Measurements from ENCODE around the gene TGFBR3L. TPM values are rescaled to one million over a fixed set of nuclear protein-coding genes. Genes with fewer than 3 reads are reported as not detected.

Gene TGFBR3L
- total and polyA plus RNA-seq, 2 of the 13 experiments (the other 11 are each of a cell fraction or from before 2014, with no cell fraction given), result 0.20 to 1.0 TPM

DNA sequence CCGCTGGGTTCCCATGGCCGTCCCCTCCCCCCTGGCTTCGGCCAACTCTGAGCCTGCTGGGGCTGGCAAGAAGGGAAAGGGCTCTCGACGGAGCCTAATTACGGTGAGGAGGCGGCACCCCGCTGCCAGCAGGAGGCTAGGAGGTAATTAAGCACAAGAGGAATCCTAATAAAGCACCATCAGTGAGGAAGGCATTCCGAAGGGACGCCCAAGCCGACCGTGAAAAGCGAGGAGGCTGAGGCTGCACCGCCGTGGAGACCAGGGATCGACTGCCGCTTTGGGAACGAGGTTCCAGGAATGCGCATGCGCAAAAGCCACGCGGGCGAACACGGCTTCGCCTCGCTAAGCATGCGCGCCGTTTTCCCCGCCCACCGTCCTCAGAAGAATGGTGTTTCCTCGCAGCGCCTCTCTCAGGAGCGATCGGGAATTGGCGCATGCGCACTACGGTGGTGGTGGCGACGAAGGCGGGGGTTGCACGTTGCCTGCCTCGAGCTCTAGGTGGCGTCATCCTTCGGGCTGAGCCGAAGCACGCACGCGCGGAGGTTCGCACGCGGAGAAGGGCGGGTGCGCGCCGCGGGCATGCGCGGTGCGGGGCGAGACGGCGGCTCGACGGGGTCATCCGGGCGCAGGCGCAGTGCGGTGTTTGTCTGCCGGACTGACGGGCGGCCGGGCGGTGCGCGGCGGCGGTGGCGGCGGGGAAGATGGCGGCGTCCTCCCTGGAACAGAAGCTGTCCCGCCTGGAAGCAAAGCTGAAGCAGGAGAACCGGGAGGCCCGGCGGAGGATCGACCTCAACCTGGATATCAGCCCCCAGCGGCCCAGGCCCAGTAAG, 11.2 kb upstream of the TGFBR3L start, which contains the start of gene MAP2K7 (continued):
- TF ChIP-seq ZFP36L1 (CRISPR knock-in tag; IDR thresholded peaks at IDR 0.05) (no peak), ZNF264 (CRISPR knock-in tag; IDR thresholded peaks at IDR 0.05) (no peak; the same call in 1 of the 2 replicates), STAG1 (CRISPR knock-in tag; IDR thresholded peaks at IDR 0.05) (peak; percentile 70), ZNF549 (CRISPR knock-in tag; IDR thresholded peaks at IDR 0.05) (no peak), ZKSCAN8 (CRISPR knock-in tag; IDR thresholded peaks at IDR 0.05; ENCODE audit: borderline replicate concordance) (no peak), ZNF75D (CRISPR knock-in tag; IDR thresholded peaks at IDR 0.05; ENCODE audit: borderline replicate concordance) (no peak; the same call in 1 of the 2 replicates), RORA (CRISPR knock-in tag; IDR thresholded peaks at IDR 0.05) (no peak), KMT2B (CRISPR knock-in tag; IDR thresholded peaks at IDR 0.05) (peak; percentile 72), MAFF (IDR thresholded peaks at IDR 0.05; ENCODE audit: low read depth, low read length) (no peak), ATF6 (CRISPR knock-in tag; conservative IDR thresholded peaks at IDR 0.05) (no peak), SIX1 (CRISPR knock-in tag; IDR thresholded peaks at IDR 0.05; ENCODE audit: borderline replicate concordance) (no peak), ZNF614 (CRISPR knock-in tag; IDR thresholded peaks at IDR 0.05; ENCODE audit: borderline replicate concordance) (peak; percentile 95), ELF4 (CRISPR knock-in tag; IDR thresholded peaks at IDR 0.05; ENCODE audit: borderline replicate concordance) (0 out of 2 replicates have a peak, but pooled peaks have one; percentile 20), HMGA1 (CRISPR knock-in tag; conservative IDR thresholded peaks at IDR 0.05) (no peak), DRAP1 (CRISPR knock-in tag; IDR thresholded peaks at IDR 0.05) (peak; percentile 86), ZNF800 (CRISPR knock-in tag; IDR thresholded peaks at IDR 0.05) (peak; percentile 68; the same call in 1 of the 2 replicates), ERF (CRISPR knock-in tag; IDR thresholded peaks at IDR 0.05) (peak; percentile 98), ZFX (CRISPR knock-in tag; IDR thresholded peaks at IDR 0.05; ENCODE audit: low read depth) (peak; percentile 80), CHCHD3 (CRISPR knock-in tag; IDR thresholded peaks at IDR 0.05) (peak; percentile 92), ZMYM4 (CRISPR knock-in tag; IDR thresholded peaks at IDR 0.05) (peak; percentile 72; the same call in 1 of the 2 replicates), ZNF329 (CRISPR knock-in tag; IDR thresholded peaks at IDR 0.05; ENCODE audit: low read depth) (peak; percentile 61), PHB2 (IDR thresholded peaks at IDR 0.05; ENCODE audit: partially characterized antibody) (no peak)
- TF ChIP-seq, protein P1, sequence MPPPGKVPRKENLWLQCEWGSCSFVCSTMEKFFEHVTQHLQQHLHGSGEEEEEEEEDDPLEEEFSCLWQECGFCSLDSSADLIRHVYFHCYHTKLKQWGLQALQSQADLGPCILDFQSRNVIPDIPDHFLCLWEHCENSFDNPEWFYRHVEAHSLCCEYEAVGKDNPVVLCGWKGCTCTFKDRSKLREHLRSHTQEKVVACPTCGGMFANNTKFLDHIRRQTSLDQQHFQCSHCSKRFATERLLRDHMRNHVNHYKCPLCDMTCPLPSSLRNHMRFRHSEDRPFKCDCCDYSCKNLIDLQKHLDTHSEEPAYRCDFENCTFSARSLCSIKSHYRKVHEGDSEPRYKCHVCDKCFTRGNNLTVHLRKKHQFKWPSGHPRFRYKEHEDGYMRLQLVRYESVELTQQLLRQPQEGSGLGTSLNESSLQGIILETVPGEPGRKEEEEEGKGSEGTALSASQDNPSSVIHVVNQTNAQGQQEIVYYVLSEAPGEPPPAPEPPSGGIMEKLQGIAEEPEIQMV (CRISPR knock-in tag; IDR thresholded peaks at IDR 0.05; ENCODE audit: low read depth), result 0 out of 2 replicates have a peak, but pooled peaks have one; percentile 59
- TF ChIP-seq, protein P2, sequence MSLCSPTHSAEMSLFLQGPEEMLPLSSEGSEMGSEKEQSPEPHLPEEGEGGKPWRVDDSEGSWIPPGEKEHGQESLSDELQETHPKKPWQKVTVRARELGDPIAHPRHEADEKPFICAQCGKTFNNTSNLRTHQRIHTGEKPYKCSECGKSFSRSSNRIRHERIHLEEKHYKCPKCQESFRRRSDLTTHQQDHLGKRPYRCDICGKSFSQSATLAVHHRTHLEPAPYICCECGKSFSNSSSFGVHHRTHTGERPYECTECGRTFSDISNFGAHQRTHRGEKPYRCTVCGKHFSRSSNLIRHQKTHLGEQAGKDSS (CRISPR knock-in tag; IDR thresholded peaks at IDR 0.05; ENCODE audit: borderline replicate concordance, low read depth), result peak; percentile 23; the same call in 1 of the 2 replicates

All from HepG2 (cell line).